ENCODE measurements around the gene MTERF1.

- no peak for TF ChIP-seq CTCF (IDR thresholded peaks at IDR 0.05; ENCODE audit: low read length)
- TF ChIP-seq EZH2 (optimal IDR thresholded peaks at IDR 0.05; ENCODE audit: low read depth, low read length): no peak
Observed at GRCh38 chr7:91899563-91899962, 19.1 kb upstream of the MTERF1 start.

Data from MM.1S (cell line).